GM12892 (cell line): ENCODE data around the gene CYTH2.

Experiments
- POLR2A ChIP-seq: IDR thresholded peaks from 2 replicates; pipeline ENCODE4 v1.6.1; 2011; ENCODE audit warnings: low read depth, low read length, control low read depth
- POLR2AphosphoS5 ChIP-seq: IDR thresholded peaks from 2 replicates; pipeline ENCODE4 v1.6.1; 2011; ENCODE audit warnings: low read depth, low read length, control low read depth
- TAF1 ChIP-seq: IDR thresholded peaks from 2 replicates; pipeline ENCODE4 v1.6.1; 2011; ENCODE audit warnings: low read depth, mild to moderate bottlenecking, control low read depth, low read length, borderline replicate concordance

DNA sequence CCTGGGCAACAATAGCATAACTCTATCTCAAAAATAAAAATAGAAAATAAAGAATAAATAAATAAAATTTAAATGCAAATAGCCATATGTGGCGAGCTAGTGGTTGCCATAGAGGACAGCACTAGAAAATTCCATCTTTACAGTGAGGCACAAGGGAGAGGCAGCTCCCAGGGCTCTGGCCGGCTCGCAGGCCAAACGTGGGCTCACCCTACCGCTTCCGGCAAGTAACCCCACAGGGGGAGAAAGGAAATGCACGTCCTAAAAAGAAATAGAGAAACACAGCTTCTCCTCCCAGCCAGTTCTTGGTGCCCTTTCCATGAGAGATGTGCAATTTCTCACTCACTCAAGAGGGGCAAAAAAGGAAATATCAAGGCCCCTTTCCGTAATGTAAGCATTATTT, 35.8 kb upstream of the CYTH2 start:
- TF ChIP-seq POLR2A (no peak), POLR2AphosphoS5 (no peak), TAF1 (no peak)
